ENCODE data around the gene ATP5MG. TPM values are rescaled to one million over a fixed set of nuclear protein-coding genes. Genes with fewer than 3 reads are reported as not detected.

Gene ATP5MG
- total RNA-seq, 1 experiment from 2014 or later, result 334 TPM

- POLR2A ChIA-PET (ENCODE audit: low non-redundant PET), result no interaction called here
- no peak overlapping the region for H3K27ac ChIP-seq (ENCODE audit: low read depth, low read length, poor library complexity, severe bottlenecking)
Observed at GRCh38 chr11:118418766-118419165, 17.4 kb downstream of the ATP5MG start.

GRCh38 chr11:118427707-118428106, 26.3 kb downstream of the ATP5MG start:
- Histone ChIP-seq H3K27me3 (replicated peaks; ENCODE audit: insufficient read depth, low read depth, low read length, poor library complexity) (no peaks in the 10 kb centered on the region), H3K36me3 (ENCODE audit: insufficient read depth, low read length, poor library complexity, severe bottlenecking) (no peaks in the 10 kb centered on the region), H3K4me1 (ENCODE audit: insufficient read depth, low read length, poor library complexity, severe bottlenecking) (peaks cover 5% of the 10 kb centered on the region), H3K9me3 (ENCODE audit: low read depth, low read length, poor library complexity, severe bottlenecking) (no peaks in the 10 kb centered on the region), H3K27ac (ENCODE audit: low read depth, low read length, poor library complexity, severe bottlenecking) (no peak overlapping the region), H3K4me3 (ENCODE audit: low read depth, low read length, poor library complexity, severe bottlenecking) (no peak overlapping the region)
- DNase-seq (ENCODE audit: low spot score), result no peak
- intact Hi-C loops (cut with micrococcal nuclease; ENCODE audit: unreplicated experiment), result no loop called here
- POLR2A ChIA-PET (ENCODE audit: low non-redundant PET), result interaction anchor here (0.6 kb wide), 1 partner anchor 31 kb away, joined by 14 read pairs; no protein-coding TSS in a partner anchor
- BruUV-seq (replicated peaks), result no TSS peak
- CTCF ChIA-PET, result no interaction called here
- TF ChIP-seq, protein P1, sequence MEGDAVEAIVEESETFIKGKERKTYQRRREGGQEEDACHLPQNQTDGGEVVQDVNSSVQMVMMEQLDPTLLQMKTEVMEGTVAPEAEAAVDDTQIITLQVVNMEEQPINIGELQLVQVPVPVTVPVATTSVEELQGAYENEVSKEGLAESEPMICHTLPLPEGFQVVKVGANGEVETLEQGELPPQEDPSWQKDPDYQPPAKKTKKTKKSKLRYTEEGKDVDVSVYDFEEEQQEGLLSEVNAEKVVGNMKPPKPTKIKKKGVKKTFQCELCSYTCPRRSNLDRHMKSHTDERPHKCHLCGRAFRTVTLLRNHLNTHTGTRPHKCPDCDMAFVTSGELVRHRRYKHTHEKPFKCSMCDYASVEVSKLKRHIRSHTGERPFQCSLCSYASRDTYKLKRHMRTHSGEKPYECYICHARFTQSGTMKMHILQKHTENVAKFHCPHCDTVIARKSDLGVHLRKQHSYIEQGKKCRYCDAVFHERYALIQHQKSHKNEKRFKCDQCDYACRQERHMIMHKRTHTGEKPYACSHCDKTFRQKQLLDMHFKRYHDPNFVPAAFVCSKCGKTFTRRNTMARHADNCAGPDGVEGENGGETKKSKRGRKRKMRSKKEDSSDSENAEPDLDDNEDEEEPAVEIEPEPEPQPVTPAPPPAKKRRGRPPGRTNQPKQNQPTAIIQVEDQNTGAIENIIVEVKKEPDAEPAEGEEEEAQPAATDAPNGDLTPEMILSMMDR (conservative IDR thresholded peaks at IDR 0.05; ENCODE audit: low read depth, low read length), result no peak
- no peak for TF ChIP-seq EZH2 (IDR thresholded peaks at IDR 0.05; ENCODE audit: borderline replicate concordance, low read depth, low read length, poor library complexity, severe bottlenecking)

More at GRCh38 chr11:118418766-118419165, 17.4 kb downstream of the ATP5MG start:
- no peaks in the 10 kb centered on the region for H3K27me3 ChIP-seq (replicated peaks; ENCODE audit: insufficient read depth, low read depth, low read length, poor library complexity)
- CTCF ChIA-PET, result no interaction called here
- TF ChIP-seq, protein P1 (conservative IDR thresholded peaks at IDR 0.05; ENCODE audit: low read depth, low read length), result no peak
- TF ChIP-seq EZH2 (IDR thresholded peaks at IDR 0.05; ENCODE audit: borderline replicate concordance, low read depth, low read length, poor library complexity, severe bottlenecking), result no peak
- no TSS peak for BruUV-seq (replicated peaks)
- no peak overlapping the region for H3K4me3 ChIP-seq (ENCODE audit: low read depth, low read length, poor library complexity, severe bottlenecking)
- no peak for DNase-seq (ENCODE audit: low spot score)
- peaks cover 10% of the 10 kb centered on the region for H3K4me1 ChIP-seq (ENCODE audit: insufficient read depth, low read length, poor library complexity, severe bottlenecking)
- H3K9me3 ChIP-seq (ENCODE audit: low read depth, low read length, poor library complexity, severe bottlenecking), result no peaks in the 10 kb centered on the region
- H3K36me3 ChIP-seq (ENCODE audit: insufficient read depth, low read length, poor library complexity, severe bottlenecking), result no peaks in the 10 kb centered on the region
- intact Hi-C loops (cut with micrococcal nuclease; ENCODE audit: unreplicated experiment), result no loop called here

DNA sequence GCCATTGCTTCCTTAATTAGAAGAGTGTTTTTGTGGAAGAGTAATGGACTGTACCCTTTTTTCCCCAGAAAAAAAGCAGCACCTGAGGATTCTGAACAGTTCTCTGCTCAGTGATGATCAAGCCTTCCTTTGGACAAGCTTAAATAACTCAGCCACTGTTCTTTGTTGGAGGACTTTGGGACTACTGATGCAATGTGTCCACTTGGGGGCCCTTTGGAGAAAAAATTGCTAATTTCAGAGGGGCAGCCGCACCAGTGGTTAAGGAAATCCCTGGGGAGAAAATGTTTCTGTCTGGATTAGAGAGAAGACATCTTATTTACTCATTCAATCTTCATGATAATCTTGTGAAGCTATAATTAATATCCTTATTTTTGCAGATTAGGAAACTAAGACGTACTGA, 29.6 kb downstream of the ATP5MG start:
- Histone ChIP-seq H3K27me3 (replicated peaks; ENCODE audit: insufficient read depth, low read depth, low read length, poor library complexity) (no peaks in the 10 kb centered on the region), H3K9me3 (ENCODE audit: low read depth, low read length, poor library complexity, severe bottlenecking) (no peaks in the 10 kb centered on the region), H3K4me1 (ENCODE audit: insufficient read depth, low read length, poor library complexity, severe bottlenecking) (peaks cover 18% of the 10 kb centered on the region), H3K27ac (ENCODE audit: low read depth, low read length, poor library complexity, severe bottlenecking) (no peak overlapping the region), H3K36me3 (ENCODE audit: insufficient read depth, low read length, poor library complexity, severe bottlenecking) (no peaks in the 10 kb centered on the region), H3K4me3 (ENCODE audit: low read depth, low read length, poor library complexity, severe bottlenecking) (no peak overlapping the region)
- TF ChIP-seq, protein P1 (conservative IDR thresholded peaks at IDR 0.05; ENCODE audit: low read depth, low read length), result 0 out of 2 replicates have a peak, but pooled peaks have one; percentile 19
- no peak for TF ChIP-seq EZH2 (IDR thresholded peaks at IDR 0.05; ENCODE audit: borderline replicate concordance, low read depth, low read length, poor library complexity, severe bottlenecking)
- no TSS peak for BruUV-seq (replicated peaks)
- POLR2A ChIA-PET (ENCODE audit: low non-redundant PET), result interaction anchor here (0.6 to 0.7 kb wide), 2 partner anchors 391 to 691 kb away, joined by 3 to 7 read pairs; no protein-coding TSS in a partner anchor
- CTCF ChIA-PET, result no interaction called here
- DNase-seq (ENCODE audit: low spot score), result peak; percentile 56
- intact Hi-C loops (cut with micrococcal nuclease; ENCODE audit: unreplicated experiment), result no loop called here
